HepG2 (cell line): Measurements from ENCODE around the gene PANK3. TPM values are rescaled to one million over a fixed set of nuclear protein-coding genes. Genes with fewer than 3 reads are reported as not detected.

Source experiments
- CBX2 ChIP-seq, 2 experiments: fragments of 200-600 bp in 1 of 2; sonication (generic); formaldehyde crosslinking in 1 of 2; IDR thresholded peaks; 2 replicates each; pipeline versions ENCODE4 v1.7.0 to v1.8.1; 2018 to 2022; ENCODE audit warnings: low read depth in 2 of 2, low read length in 1 of 2, mild to moderate bottlenecking in 1 of 2, missing genetic modification reagents in 1 of 2
- CCAR2 ChIP-seq: fragments of 200-400 bp; formaldehyde crosslinking; optimal IDR thresholded peaks from 2 replicates; pipeline ENCODE3; 2018; ENCODE audit warnings: low read depth, mild to moderate bottlenecking, low read length, moderate library complexity
- GABPB1 ChIP-seq: IDR thresholded peaks from 2 replicates; pipeline ENCODE4 v1.6.1; 2016; ENCODE audit warnings: mild to moderate bottlenecking, missing genetic modification reagents, moderate library complexity, missing compliant biosample characterization
- GATAD2A ChIP-seq: IDR thresholded peaks from 2 replicates; pipeline ENCODE4 v1.6.1; 2016
- HMG20B ChIP-seq: conservative IDR thresholded peaks from 2 replicates; pipeline ENCODE4 v1.6.1; 2016; ENCODE audit warnings: missing genetic modification reagents, missing compliant biosample characterization
- NFYC ChIP-seq: IDR thresholded peaks from 2 replicates; pipeline ENCODE4 v1.6.1; 2016; ENCODE audit warnings: missing genetic modification reagents, missing compliant biosample characterization
- RAD51 ChIP-seq: fragments of 450-650 bp; IDR thresholded peaks from 2 replicates; pipeline ENCODE4 v1.6.1; 2016; ENCODE audit warnings: borderline replicate concordance
- RARG ChIP-seq: sonication (generic); formaldehyde crosslinking; IDR thresholded peaks from 2 replicates; pipeline ENCODE4 v1.4.0; 2020; ENCODE audit warnings: low read depth, mild to moderate bottlenecking, missing genetic modification reagents
- SNRNP70 ChIP-seq: fragments of 200-400 bp; formaldehyde crosslinking; IDR thresholded peaks from 2 replicates; pipeline ENCODE4 v1.6.1; 2017; ENCODE audit warnings: mild to moderate bottlenecking, low read depth, low read length, moderate library complexity
- SRSF1 ChIP-seq: fragments of 200-400 bp; formaldehyde crosslinking; optimal IDR thresholded peaks from 2 replicates; pipeline ENCODE3; 2017; ENCODE audit warnings: mild to moderate bottlenecking, low read depth, low read length, moderate library complexity
- SRY ChIP-seq: sonication (generic); formaldehyde crosslinking; IDR thresholded peaks from 2 replicates; pipeline ENCODE4 v1.8.0; 2022; ENCODE audit warnings: mild to moderate bottlenecking, missing genetic modification reagents
- TFE3 ChIP-seq: IDR thresholded peaks from 2 replicates; pipeline ENCODE4 v1.6.1; 2016
- TGIF2 ChIP-seq: IDR thresholded peaks from 2 replicates; pipeline ENCODE4 v1.6.1; 2016; ENCODE audit warnings: control low read depth, missing compliant biosample characterization
- ZBTB21 ChIP-seq: sonication (generic); formaldehyde crosslinking; IDR thresholded peaks from 2 replicates; pipeline ENCODE4 v1.4.0; 2020; ENCODE audit warnings: missing genetic modification reagents
- ZNF101 ChIP-seq: sonication (generic); formaldehyde crosslinking; IDR thresholded peaks from 2 replicates; pipeline ENCODE4 v1.4.0; 2020; ENCODE audit warnings: mild to moderate bottlenecking, low read depth, missing genetic modification reagents, borderline replicate concordance
- ZNF143 ChIP-seq: sonication (generic); formaldehyde crosslinking; IDR thresholded peaks from 2 replicates; pipeline ENCODE4 v1.4.0; 2020; ENCODE audit warnings: missing genetic modification reagents
- ZNF207 ChIP-seq: fragments of 450-650 bp; IDR thresholded peaks from 2 replicates; pipeline ENCODE4 v1.6.1; 2016; ENCODE audit warnings: antibody characterized with exemption, borderline replicate concordance
- ZNF414 ChIP-seq: sonication (generic); formaldehyde crosslinking; IDR thresholded peaks from 2 replicates; pipeline ENCODE4 v1.5.0; 2020; ENCODE audit warnings: missing genetic modification reagents
- ZNF431 ChIP-seq: sonication (generic); formaldehyde crosslinking; IDR thresholded peaks from 2 replicates; pipeline ENCODE4 v1.9.0; 2022; ENCODE audit warnings: missing genetic modification reagents, low read depth, mild to moderate bottlenecking, borderline replicate concordance
- ZNF530 ChIP-seq: sonication (generic); formaldehyde crosslinking; IDR thresholded peaks from 2 replicates; pipeline ENCODE4 v1.5.0; 2020; ENCODE audit warnings: low read depth, mild to moderate bottlenecking, missing genetic modification reagents
- ZNF547 ChIP-seq: sonication (generic); formaldehyde crosslinking; IDR thresholded peaks from 2 replicates; pipeline ENCODE4 v1.5.1; 2020; ENCODE audit warnings: mild to moderate bottlenecking, missing genetic modification reagents
- ZNF549 ChIP-seq: sonication (generic); formaldehyde crosslinking; IDR thresholded peaks from 2 replicates; pipeline ENCODE4 v1.5.0; 2020; ENCODE audit warnings: missing genetic modification reagents
- ZNF614 ChIP-seq: IDR thresholded peaks from 2 replicates; pipeline ENCODE4 v1.6.1; 2018; ENCODE audit warnings: missing biosample characterization, missing genetic modification reagents, inconsistent platforms, borderline replicate concordance
- ZNF652 ChIP-seq: IDR thresholded peaks from 2 replicates; pipeline ENCODE4 v1.6.1; 2016; ENCODE audit warnings: low read depth, borderline replicate concordance
- polyA plus RNA-seq, 8 experiments: library from polyadenylated mRNA; depleted of rRNA in 3 of 8; stranded (reverse) in 7 of 8; unstranded in 1 of 8; fragments of >200 nt; fragmentation: Illumina TruSeq in 4 of 8; extraction: Trizol in 4 of 8; gene quantifications; 2 replicates each; pipeline versions ENCODE4 v1.2.1 to v1.2.3, GENCODE V29; 2011 to 2016; ENCODE audit warnings: low read depth in 4 of 8, missing spikeins in 1 of 8, mixed read lengths in 1 of 8; ENCODE audit not compliant: insufficient read depth in 1 of 8
- total RNA-seq, 5 experiments: library from RNA; depleted of rRNA; stranded (reverse); fragments of >200 nt; fragmentation: Illumina TruSeq; extraction: Trizol; gene quantifications; 2 replicates each; pipeline ENCODE4 v1.2.3, GENCODE V29; 2016; ENCODE audit warnings: low read depth in 1 of 5
- TF ChIP-seq, protein P1 (sequence below): sonication (generic); formaldehyde crosslinking; IDR thresholded peaks from 2 replicates; pipeline ENCODE4 v1.8.0; 2022; ENCODE audit warnings: missing genetic modification reagents, mild to moderate bottlenecking, moderate library complexity, borderline replicate concordance
- TF ChIP-seq, protein P2 (sequence below): IDR thresholded peaks from 2 replicates; pipeline ENCODE4 v1.6.1; 2016; ENCODE audit warnings: missing biosample characterization, missing genetic modification reagents, low read depth

PANK3 gene
- total and polyA plus RNA-seq, 2 of the 13 experiments (the other 11 are each of a cell fraction or from before 2014, with no cell fraction given): 26.9 to 69.5 TPM

DNA sequence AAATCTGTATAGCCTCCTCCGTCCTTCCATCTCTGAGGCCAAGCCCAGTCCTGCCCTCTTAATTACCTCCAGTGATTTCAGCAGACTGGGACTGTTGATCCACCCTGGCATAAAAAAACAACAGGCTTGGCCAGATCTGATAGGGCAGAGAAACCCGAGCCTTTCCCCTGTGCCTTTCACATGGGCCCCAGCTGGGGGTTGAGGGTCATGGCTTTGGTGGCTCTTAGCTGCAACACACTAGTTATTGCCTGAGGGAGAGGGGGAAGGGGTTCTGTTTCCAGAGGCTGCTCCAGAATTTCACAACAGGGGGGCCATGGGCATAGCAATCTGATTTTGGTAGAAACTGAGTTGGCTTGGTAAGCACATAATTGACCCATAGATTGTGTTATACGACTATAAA, 21.2 kb upstream of the PANK3 start (continued):
- TF ChIP-seq, protein P1, sequence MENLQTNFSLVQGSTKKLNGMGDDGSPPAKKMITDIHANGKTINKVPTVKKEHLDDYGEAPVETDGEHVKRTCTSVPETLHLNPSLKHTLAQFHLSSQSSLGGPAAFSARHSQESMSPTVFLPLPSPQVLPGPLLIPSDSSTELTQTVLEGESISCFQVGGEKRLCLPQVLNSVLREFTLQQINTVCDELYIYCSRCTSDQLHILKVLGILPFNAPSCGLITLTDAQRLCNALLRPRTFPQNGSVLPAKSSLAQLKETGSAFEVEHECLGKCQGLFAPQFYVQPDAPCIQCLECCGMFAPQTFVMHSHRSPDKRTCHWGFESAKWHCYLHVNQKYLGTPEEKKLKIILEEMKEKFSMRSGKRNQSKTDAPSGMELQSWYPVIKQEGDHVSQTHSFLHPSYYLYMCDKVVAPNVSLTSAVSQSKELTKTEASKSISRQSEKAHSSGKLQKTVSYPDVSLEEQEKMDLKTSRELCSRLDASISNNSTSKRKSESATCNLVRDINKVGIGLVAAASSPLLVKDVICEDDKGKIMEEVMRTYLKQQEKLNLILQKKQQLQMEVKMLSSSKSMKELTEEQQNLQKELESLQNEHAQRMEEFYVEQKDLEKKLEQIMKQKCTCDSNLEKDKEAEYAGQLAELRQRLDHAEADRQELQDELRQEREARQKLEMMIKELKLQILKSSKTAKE: peak; percentile 45; the same call in 1 of the 2 replicates
- no peak for TF ChIP-seq ZNF652 (CRISPR knock-in tag)
- no peak for TF ChIP-seq ZNF101 (CRISPR knock-in tag)
- no peak for TF ChIP-seq SRY (CRISPR knock-in tag)
- no peak for TF ChIP-seq ZBTB21
- peak; percentile 84 for TF ChIP-seq HMG20B (CRISPR knock-in tag)
- no peak for TF ChIP-seq GABPB1
- no peak for TF ChIP-seq CBX2 (IDR thresholded peaks at IDR 0.05; ENCODE audit: low read depth, low read length)
- no peak for TF ChIP-seq CBX2 (CRISPR knock-in tag; IDR thresholded peaks at IDR 0.05; ENCODE audit: low read depth)
- no peak for TF ChIP-seq RARG (CRISPR knock-in tag)
- no peak for TF ChIP-seq ZNF414 (CRISPR knock-in tag)
- no peak for TF ChIP-seq ZNF549 (CRISPR knock-in tag)
- TF ChIP-seq ZNF143 (CRISPR knock-in tag): no peak
- peak; percentile 90 for TF ChIP-seq GATAD2A (CRISPR knock-in tag)
- TF ChIP-seq ZNF431 (CRISPR knock-in tag): no peak
- 0 out of 2 replicates have a peak, but pooled peaks have one; percentile 32 for TF ChIP-seq NFYC (CRISPR knock-in tag)
- no peak for TF ChIP-seq RAD51
- TF ChIP-seq CCAR2: no peak
- no peak for TF ChIP-seq ZNF530 (CRISPR knock-in tag)
- TF ChIP-seq ZNF547: no peak
- TF ChIP-seq SRSF1: no peak
- no peak for TF ChIP-seq TFE3 (CRISPR knock-in tag)
- TF ChIP-seq TGIF2 (CRISPR knock-in tag): no peak
- TF ChIP-seq SNRNP70: no peak
- TF ChIP-seq, protein P2, sequence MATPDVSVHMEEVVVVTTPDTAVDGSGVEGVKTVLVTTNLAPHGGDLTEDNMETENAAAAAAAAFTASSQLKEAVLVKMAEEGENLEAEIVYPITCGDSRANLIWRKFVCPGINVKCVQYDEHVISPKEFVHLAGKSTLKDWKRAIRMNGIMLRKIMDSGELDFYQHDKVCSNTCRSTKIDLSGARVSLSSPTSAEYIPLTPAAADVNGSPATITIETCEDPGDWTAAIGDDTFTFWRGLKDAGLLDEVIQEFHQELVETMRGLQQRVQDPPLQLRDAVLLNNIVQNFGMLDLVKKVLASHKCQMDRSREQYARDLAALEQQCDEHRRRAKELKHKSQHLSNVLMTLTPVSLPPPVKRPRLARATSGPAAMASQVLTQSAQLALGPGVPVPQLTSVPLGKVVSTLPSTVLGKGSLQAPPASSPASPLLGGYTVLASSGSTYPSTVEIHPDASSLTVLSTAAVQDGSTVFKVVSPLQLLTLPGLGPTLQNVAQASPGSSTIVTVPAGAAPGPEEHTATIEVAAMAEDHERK (CRISPR knock-in tag): no peak
- TF ChIP-seq ZNF207: no peak
- TF ChIP-seq ZNF614 (CRISPR knock-in tag): peak; percentile 52; the same call in 1 of the 2 replicates
